ENCODE measurements around the gene MIPOL1.
"Not testable (repeated sequence)": the region's sequence is repeated elsewhere in the genome, so short reads cannot be mapped to it uniquely, and the experiment has no call there.

GRCh38 chr14:37462426-37462825 lies 264.7 kb downstream of the MIPOL1 start:
- not testable (repeated sequence) for TF ChIP-seq POLR2A, CTCF (IDR thresholded peaks at IDR 0.05)
